PC-9 (cell line): ENCODE results near the gene LRRFIP1. TPM values are rescaled to one million over a fixed set of nuclear protein-coding genes. Genes with fewer than 3 reads are reported as not detected.
"Not testable (repeated sequence)": the region's sequence is repeated elsewhere in the genome, so short reads cannot be mapped to it uniquely, and the experiment has no call there.

ENCODE experiments used
- BruUV-seq: library from RNA; stranded (reverse); fragments of 400-500 nt; replicated peaks from 2 replicates; lab custom pipeline; 2021; lab: Mats Ljungman, UMichigan
- CTCF ChIA-PET: fragments of 300-600 bp; sonication (Branson Sonifier 250); formaldehyde crosslinking; loops from one replicate; lab custom pipeline; 2022; ENCODE audit warnings: antibody characterized with exemption; lab: Charles Lee
- POLR2A ChIA-PET: fragments of 300-600 bp; sonication (Branson Sonifier 250); formaldehyde crosslinking; loops from one replicate; lab custom pipeline; 2022; ENCODE audit warnings: antibody characterized with exemption; ENCODE audit not compliant: unreplicated experiment; lab: Charles Lee
- DNase-seq, 2 experiments: peaks; one replicate each; pipeline versions ENCODE4 v3.0.0 to v3.0.0-alpha.2; 2015 to 2022; ENCODE audit warnings: mixed read lengths in 1 of 2
- H2AFZ ChIP-seq: fragments of 200-600 bp; sonication (generic); 2 replicates; pipeline ENCODE4 v1.8.1; 2017; ENCODE audit warnings: antibody characterized with exemption
- H3F3A ChIP-seq: fragments of 200-600 bp; sonication (generic); 2 replicates; pipeline ENCODE4 v1.8.1; 2017; ENCODE audit warnings: antibody characterized with exemption, mild to moderate bottlenecking, low read depth; ENCODE audit not compliant: insufficient read depth
- H3K27ac ChIP-seq: fragments of 200-600 bp; sonication (generic); 2 replicates; pipeline ENCODE4 v1.6.1; 2016; ENCODE audit warnings: mixed run types
- H3K27me3 ChIP-seq: fragments of 200-600 bp; sonication (generic); 2 replicates; pipeline ENCODE4 v1.6.1; 2016; ENCODE audit warnings: low read depth, mixed run types; ENCODE audit not compliant: insufficient read depth
- H3K36me3 ChIP-seq: fragments of 200-600 bp; sonication (generic); 2 replicates; pipeline ENCODE4 v1.6.1; 2016; ENCODE audit warnings: low read depth, mixed run types
- H3K4me1 ChIP-seq: fragments of 200-600 bp; sonication (generic); replicated peaks from 2 replicates; pipeline ENCODE4 v1.6.1; 2016; ENCODE audit warnings: mixed run types; ENCODE audit not compliant: insufficient read depth
- H3K4me2 ChIP-seq: fragments of 200-600 bp; sonication (generic); 2 replicates; pipeline ENCODE4 v1.6.1; 2017; ENCODE audit warnings: mixed run types
- H3K4me3 ChIP-seq: fragments of 200-600 bp; sonication (generic); 2 replicates; pipeline ENCODE4 v1.6.1; 2016; ENCODE audit warnings: mixed run types
- H3K79me2 ChIP-seq: fragments of 200-600 bp; sonication (generic); 2 replicates; pipeline ENCODE4 v1.6.1; 2017; ENCODE audit warnings: low read depth, mixed run types
- H3K9me2 ChIP-seq: fragments of 200-600 bp; sonication (generic); 2 replicates; pipeline ENCODE4 v1.8.1; 2017; ENCODE audit warnings: mild to moderate bottlenecking; ENCODE audit not compliant: insufficient read depth
- H3K9me3 ChIP-seq: fragments of 200-600 bp; sonication (generic); 2 replicates; pipeline ENCODE4 v1.8.1; 2016; ENCODE audit warnings: low read depth; ENCODE audit not compliant: insufficient read depth
- H4K20me1 ChIP-seq: fragments of 200-600 bp; sonication (generic); 2 replicates; pipeline ENCODE4 v1.8.1; 2017; ENCODE audit not compliant: insufficient read depth
- EZH2 ChIP-seq: fragments of 200-600 bp; sonication (generic); IDR thresholded peaks from 2 replicates; pipeline ENCODE4 v1.8.0; 2017; ENCODE audit warnings: antibody characterized with exemption, low read depth
- intact Hi-C: fragments of 100-400 bp; cut with micrococcal nuclease; formaldehyde crosslinking; loops from one replicate; pipeline ENCODE4 v1.10.0; 2022; ENCODE audit not compliant: unreplicated experiment
- total RNA-seq: library from RNA; stranded (reverse); gene quantifications from 2 replicates; pipeline ENCODE4 v1.2.3, GENCODE V29; 2021
- TF ChIP-seq, protein P1 (sequence below): fragments of 200-600 bp; sonication (generic); conservative IDR thresholded peaks from 2 replicates; pipeline ENCODE4 v1.6.1; 2017; ENCODE audit warnings: mixed run types, antibody characterized with exemption, mild to moderate bottlenecking, moderate library complexity

The LRRFIP1 gene
- total RNA-seq, 1 experiment from 2014 or later: 238 TPM

DNA sequence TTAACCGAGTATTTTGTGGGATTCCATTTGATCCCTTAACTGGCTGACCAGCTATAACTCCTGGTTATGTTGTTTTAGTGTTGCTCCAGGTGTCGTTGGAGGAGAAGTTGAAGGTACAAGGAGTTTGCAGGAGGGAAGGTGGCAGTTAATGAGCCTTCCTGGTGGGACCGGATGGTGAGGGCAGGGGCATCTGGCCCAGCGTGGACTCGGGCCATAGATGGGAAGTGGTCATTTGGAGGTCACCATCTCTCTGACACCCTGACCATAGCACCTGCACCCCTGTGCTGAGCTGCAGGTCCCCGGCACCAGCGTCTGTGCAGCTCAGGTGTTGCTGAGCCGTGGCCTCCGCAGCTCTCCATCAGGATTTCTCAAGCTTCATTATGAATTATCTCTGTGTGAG is 119.8 kb downstream of the LRRFIP1 start:
- peaks cover 30% of the 10 kb centered on the region for H3K4me1 ChIP-seq
- no peak overlapping the region for H3K4me2 ChIP-seq
- no peak for TF ChIP-seq EZH2
- TF ChIP-seq, protein P1, sequence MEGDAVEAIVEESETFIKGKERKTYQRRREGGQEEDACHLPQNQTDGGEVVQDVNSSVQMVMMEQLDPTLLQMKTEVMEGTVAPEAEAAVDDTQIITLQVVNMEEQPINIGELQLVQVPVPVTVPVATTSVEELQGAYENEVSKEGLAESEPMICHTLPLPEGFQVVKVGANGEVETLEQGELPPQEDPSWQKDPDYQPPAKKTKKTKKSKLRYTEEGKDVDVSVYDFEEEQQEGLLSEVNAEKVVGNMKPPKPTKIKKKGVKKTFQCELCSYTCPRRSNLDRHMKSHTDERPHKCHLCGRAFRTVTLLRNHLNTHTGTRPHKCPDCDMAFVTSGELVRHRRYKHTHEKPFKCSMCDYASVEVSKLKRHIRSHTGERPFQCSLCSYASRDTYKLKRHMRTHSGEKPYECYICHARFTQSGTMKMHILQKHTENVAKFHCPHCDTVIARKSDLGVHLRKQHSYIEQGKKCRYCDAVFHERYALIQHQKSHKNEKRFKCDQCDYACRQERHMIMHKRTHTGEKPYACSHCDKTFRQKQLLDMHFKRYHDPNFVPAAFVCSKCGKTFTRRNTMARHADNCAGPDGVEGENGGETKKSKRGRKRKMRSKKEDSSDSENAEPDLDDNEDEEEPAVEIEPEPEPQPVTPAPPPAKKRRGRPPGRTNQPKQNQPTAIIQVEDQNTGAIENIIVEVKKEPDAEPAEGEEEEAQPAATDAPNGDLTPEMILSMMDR: no peak
- no peak overlapping the region for H3K27ac ChIP-seq
- POLR2A ChIA-PET: no interaction called here
- DNase-seq: no peak
- intact Hi-C loops: loop anchor here (5.0 to 10.0 kb wide), 2 partner anchors 595 to 622 kb away; no protein-coding TSS in a partner anchor
- H3K36me3 ChIP-seq: peaks cover 38% of the 10 kb centered on the region
- CTCF ChIA-PET: no interaction called here
- peaks cover 43% of the 10 kb centered on the region for H3F3A ChIP-seq
- peaks cover 76% of the 10 kb centered on the region for H4K20me1 ChIP-seq
- H3K4me3 ChIP-seq: no peak overlapping the region
- no peaks in the 10 kb centered on the region for H3K9me2 ChIP-seq
- no peak overlapping the region for H2AFZ ChIP-seq
- no peaks in the 10 kb centered on the region for H3K27me3 ChIP-seq
- peaks cover 59% of the 10 kb centered on the region for H3K79me2 ChIP-seq
- no TSS peak for BruUV-seq
- H3K9me3 ChIP-seq: no peaks in the 10 kb centered on the region

DNA sequence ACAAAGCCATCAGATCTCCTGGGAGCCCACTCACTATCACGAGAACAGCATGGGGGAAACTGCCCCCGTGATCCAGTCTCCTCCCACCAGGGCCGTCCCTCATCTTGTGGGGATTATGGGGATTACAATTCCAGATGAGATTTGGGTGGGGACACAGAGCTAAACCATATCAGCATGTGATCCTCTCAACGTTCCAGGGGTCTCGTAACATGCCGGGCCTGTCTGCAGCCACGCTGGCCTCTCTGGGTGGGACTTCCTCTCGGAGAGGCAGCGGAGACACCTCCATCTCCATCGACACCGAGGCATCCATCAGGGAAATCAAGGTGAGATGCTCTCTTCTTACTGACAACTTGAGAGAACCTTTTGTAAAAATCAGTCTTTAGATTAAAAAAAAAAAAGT is 121.6 kb downstream of the LRRFIP1 start:
- Histone ChIP-seq H2AFZ (no peak overlapping the region), H3K36me3 (peaks cover 53% of the 10 kb centered on the region), H3K79me2 (peaks cover 45% of the 10 kb centered on the region), H3K27ac (no peak overlapping the region), H3K4me3 (no peak overlapping the region), H3K4me1 (peaks cover 12% of the 10 kb centered on the region), H4K20me1 (peaks cover 60% of the 10 kb centered on the region), H3K4me2 (no peak overlapping the region), H3K9me3 (no peaks in the 10 kb centered on the region), H3F3A (peaks cover 26% of the 10 kb centered on the region; the same call in 1 of the 2 replicates), H3K9me2 (no peaks in the 10 kb centered on the region), H3K27me3 (no peaks in the 10 kb centered on the region)
- CTCF ChIA-PET: interaction anchor here (0.6 kb wide), 1 partner anchor 44 kb away, joined by 3 read pairs; no protein-coding TSS in a partner anchor
- TF ChIP-seq EZH2: no peak
- TF ChIP-seq, protein P1: no peak
- intact Hi-C loops: loop anchor here (5.0 to 10.0 kb wide), 2 partner anchors 597 to 624 kb away; no protein-coding TSS in a partner anchor
- POLR2A ChIA-PET: no interaction called here
- no peak for DNase-seq
- BruUV-seq: no TSS peak

DNA sequence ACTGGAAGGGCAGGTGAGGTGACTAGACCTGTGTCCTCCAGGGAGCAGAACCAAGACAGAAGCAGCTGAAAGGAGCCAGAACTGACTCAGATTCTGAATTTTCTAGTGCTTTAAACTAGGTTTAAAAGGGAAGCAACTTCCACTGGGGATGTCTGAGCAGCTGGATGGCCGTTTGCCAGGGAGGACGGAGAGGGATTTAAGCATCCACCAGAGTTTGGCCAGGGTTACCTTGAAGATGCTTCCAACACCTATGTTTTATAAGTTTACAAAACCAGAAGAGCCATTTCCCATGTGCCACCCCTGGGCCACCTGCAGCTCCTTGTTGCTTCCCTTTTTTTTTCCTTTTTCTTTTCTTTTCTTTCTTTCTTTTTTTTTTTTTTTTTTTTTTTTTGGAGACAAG is 122.6 kb downstream of the LRRFIP1 start:
- peaks cover 3% of the 10 kb centered on the region; the same call in 1 of the 2 replicates for H3K4me1 ChIP-seq
- H3F3A ChIP-seq: peaks cover 16% of the 10 kb centered on the region; the same call in 1 of the 2 replicates
- no TSS peak for BruUV-seq
- POLR2A ChIA-PET: no interaction called here
- peaks cover 50% of the 10 kb centered on the region for H4K20me1 ChIP-seq
- no peak overlapping the region for H3K4me2 ChIP-seq
- H3K9me3 ChIP-seq: no peaks in the 10 kb centered on the region
- CTCF ChIA-PET: interaction anchor here (0.6 kb wide), 1 partner anchor 238 kb away, joined by 11 read pairs; no protein-coding TSS in a partner anchor
- H3K9me2 ChIP-seq: no peaks in the 10 kb centered on the region
- peaks cover 61% of the 10 kb centered on the region for H3K36me3 ChIP-seq
- H3K79me2 ChIP-seq: peaks cover 36% of the 10 kb centered on the region
- intact Hi-C loops: loop anchor here (5.0 to 10.0 kb wide), 2 partner anchors 598 to 625 kb away; no protein-coding TSS in a partner anchor
- no peaks in the 10 kb centered on the region for H3K27me3 ChIP-seq
- DNase-seq: no peak
- no peak overlapping the region for H3K27ac ChIP-seq
- no peak for TF ChIP-seq EZH2
- TF ChIP-seq, protein P1: no peak
- no peak overlapping the region for H2AFZ ChIP-seq
- no peak overlapping the region for H3K4me3 ChIP-seq

DNA sequence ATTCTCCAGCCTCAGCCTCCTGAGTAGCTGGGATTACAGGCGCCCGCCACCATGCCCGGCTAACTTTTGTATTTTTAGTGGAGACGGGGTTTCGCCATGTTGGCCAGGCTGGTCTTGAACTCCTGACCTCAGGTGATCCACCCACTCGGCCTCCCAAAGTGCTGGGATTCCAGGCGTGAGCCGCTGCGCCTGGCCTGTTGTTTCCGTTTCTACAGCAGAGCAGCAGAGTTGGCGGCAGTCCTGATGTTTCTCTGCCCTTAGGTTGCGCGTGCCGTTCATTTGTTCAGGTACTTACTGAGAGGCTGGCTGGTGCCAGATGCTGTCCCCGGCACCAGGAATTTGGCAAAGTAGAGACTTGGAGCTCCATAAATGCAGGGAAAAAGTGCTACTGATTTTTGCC is 123.1 kb downstream of the LRRFIP1 start:
- Histone ChIP-seq H4K20me1 (peaks cover 45% of the 10 kb centered on the region), H3K36me3 (peaks cover 65% of the 10 kb centered on the region), H3F3A (peaks cover 12% of the 10 kb centered on the region; the same call in 1 of the 2 replicates), H3K79me2 (peaks cover 31% of the 10 kb centered on the region)
- H3K4me2 ChIP-seq, H3K4me3 ChIP-seq, H3K9me2 ChIP-seq, CTCF ChIA-PET, BruUV-seq, intact Hi-C loops, DNase-seq, H3K4me1 ChIP-seq, H3K9me3 ChIP-seq, H2AFZ ChIP-seq, POLR2A ChIA-PET, H3K27ac ChIP-seq, H3K27me3 ChIP-seq: not testable (repeated sequence)
